GM19467 (cell line): ENCODE results near the gene MAST2.
"Not testable (repeated sequence)": the region's sequence is repeated elsewhere in the genome, so short reads cannot be mapped to it uniquely, and the experiment has no call there.

ENCODE experiments used
- ATAC-seq: cut with Tn5 transposase; IDR thresholded peaks from one replicate; pipeline ENCODE4 v1.9.1; 2021; ENCODE audit warnings: mild to moderate bottlenecking, moderate library complexity; ENCODE audit not compliant: unreplicated experiment

MAST2 gene

GRCh38 chr1:45930258-45931150 lies 127.1 kb downstream of the MAST2 start:
- ATAC-seq, result no peak

- ATAC-seq, result not testable (repeated sequence)
These were observed 128.8 kb downstream of the MAST2 start for GRCh38 chr1:45932205-45932604.

- no peak for ATAC-seq
These were observed 131.5 kb downstream of the MAST2 start for GRCh38 chr1:45934947-45935346.

- ATAC-seq, result no peak
These were observed 134.6 kb downstream of the MAST2 start for GRCh38 chr1:45938029-45938428.

GRCh38 chr1:45942411-45942810 lies 139.0 kb downstream of the MAST2 start:
- ATAC-seq, result no peak

GRCh38 chr1:45943185-45943584 lies 139.8 kb downstream of the MAST2 start:
- ATAC-seq, result no peak

- no peak for ATAC-seq
These were observed 142.0 kb downstream of the MAST2 start for GRCh38 chr1:45945426-45945825.

- not testable (repeated sequence) for ATAC-seq
These were observed 146.1 kb downstream of the MAST2 start for GRCh38 chr1:45949462-45949861.

GRCh38 chr1:45952072-45952471 lies 148.7 kb downstream of the MAST2 start:
- ATAC-seq, result no peak

GRCh38 chr1:45953934-45954847 lies 150.8 kb downstream of the MAST2 start:
- ATAC-seq, result no peak

GRCh38 chr1:45957684-45958083 lies 154.3 kb downstream of the MAST2 start:
- no peak for ATAC-seq

GRCh38 chr1:45958317-45958716 lies 154.9 kb downstream of the MAST2 start:
- no peak for ATAC-seq

GRCh38 chr1:45960930-45961715 lies 157.7 kb downstream of the MAST2 start:
- no peak for ATAC-seq

GRCh38 chr1:45961936-45962335 lies 158.5 kb downstream of the MAST2 start:
- not testable (repeated sequence) for ATAC-seq

GRCh38 chr1:45968941-45969666 lies 165.7 kb downstream of the MAST2 start:
- no peak for ATAC-seq

- ATAC-seq, result no peak
These were observed 166.5 kb downstream of the MAST2 start for GRCh38 chr1:45969866-45970265.

GRCh38 chr1:45971335-45971734 lies 167.9 kb downstream of the MAST2 start:
- no peak for ATAC-seq

GRCh38 chr1:45971922-45972531 lies 168.6 kb downstream of the MAST2 start:
- no peak for ATAC-seq

- ATAC-seq, result no peak
These were observed 169.2 kb downstream of the MAST2 start for GRCh38 chr1:45972621-45973020.

- no peak for ATAC-seq
These were observed 169.7 kb downstream of the MAST2 start for GRCh38 chr1:45973121-45973520.
